Activated gamma-delta T cell treated with Interleukin-2 at 50 U/mL for 16 hours (primary cell): Measurements from ENCODE around the gene ASXL3.

ENCODE experiments used
- DNase-seq: peaks from one replicate; pipeline ENCODE4 v3.0.0-alpha.2; 2020

The ASXL3 gene

DNA sequence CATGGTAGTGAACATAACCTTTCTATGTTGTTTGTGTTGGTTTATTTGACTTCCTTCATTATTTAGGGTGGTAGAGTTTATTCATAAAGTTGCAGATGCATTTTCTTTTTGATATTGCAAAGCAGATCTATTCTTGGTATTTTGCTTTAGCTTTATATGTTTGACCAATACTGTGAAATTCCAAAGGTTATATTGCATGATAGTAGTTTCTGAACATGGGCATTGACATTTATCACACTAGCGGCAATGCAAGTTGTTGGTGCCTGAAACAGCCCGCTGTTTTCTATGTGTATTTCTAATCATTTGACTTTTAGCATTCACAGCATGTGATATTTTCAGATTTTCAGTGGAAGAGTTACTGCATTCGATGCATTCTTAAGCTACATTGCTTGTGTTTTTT is 87.2 kb downstream of the ASXL3 start:
- no peak for DNase-seq

GRCh38 chr18:33665641-33666040 is 87.6 kb downstream of the ASXL3 start:
- DNase-seq = no peak

- DNase-seq = no peak
Observed at GRCh38 chr18:33666915-33667314, 88.9 kb downstream of the ASXL3 start.

- DNase-seq = no peak
Observed at GRCh38 chr18:33669589-33669988, 91.6 kb downstream of the ASXL3 start.

- DNase-seq = no peak
Observed at GRCh38 chr18:33670029-33670428, 92.0 kb downstream of the ASXL3 start.

DNA sequence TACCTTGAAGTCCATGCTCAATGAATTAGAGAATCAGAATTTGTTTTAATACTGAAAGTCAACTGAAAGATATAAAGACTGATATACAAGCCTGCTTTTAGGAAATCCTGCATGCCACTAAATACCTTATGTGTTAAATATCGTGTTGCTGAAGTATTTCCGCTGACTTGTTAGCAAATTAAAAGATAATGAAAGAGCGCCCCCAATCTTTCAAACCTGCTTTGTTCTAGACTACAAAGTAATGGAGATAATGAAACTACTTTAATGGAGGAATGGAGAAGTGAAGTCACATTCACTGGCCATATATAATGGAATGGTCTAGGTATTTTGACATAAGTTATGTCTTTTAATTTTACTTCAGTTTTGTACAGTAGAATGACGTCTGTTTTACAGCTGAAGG is 95.7 kb downstream of the ASXL3 start:
- no peak for DNase-seq

- no peak for DNase-seq
Observed at GRCh38 chr18:33676593-33676992, 98.6 kb downstream of the ASXL3 start.

DNA sequence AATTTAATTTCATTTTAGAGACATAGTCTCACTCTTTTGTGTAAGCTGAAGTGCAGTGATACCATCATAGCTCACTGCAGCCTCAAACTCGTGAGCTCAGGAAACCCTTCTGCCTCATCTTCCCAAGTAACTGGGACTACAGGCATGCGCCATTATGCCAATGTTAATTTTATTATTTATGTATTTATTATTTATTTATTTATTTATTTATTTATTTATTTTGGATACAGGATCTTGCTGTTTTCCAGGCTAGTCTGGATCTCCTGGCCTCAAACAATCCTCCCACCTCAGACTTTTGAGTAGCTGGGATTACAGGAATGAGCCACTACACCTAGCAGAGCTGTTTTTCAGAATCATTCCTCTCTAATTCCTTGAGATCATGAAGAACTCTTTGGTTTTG is 99.9 kb downstream of the ASXL3 start:
- DNase-seq = no peak

GRCh38 chr18:33682436-33682835 is 104.4 kb downstream of the ASXL3 start:
- DNase-seq = no peak

DNA sequence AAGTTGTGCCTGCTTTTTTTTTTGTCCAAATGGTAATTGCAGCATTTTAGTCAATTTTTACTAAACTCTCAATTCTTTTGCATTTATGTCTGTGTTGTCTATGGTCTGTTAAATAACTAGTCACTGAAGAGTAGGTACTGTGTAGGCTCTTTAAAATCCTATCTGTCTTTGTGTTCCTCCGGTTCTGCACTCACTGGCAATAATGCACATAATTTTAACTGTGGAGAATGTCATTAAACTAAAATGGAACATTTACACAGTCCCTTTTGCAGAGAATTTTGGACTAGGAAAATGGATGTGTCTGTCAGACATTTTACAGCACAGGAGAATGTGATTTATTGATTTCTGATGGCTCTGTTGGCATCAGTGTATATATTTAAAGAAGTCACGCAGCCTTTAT is 116.6 kb downstream of the ASXL3 start:
- DNase-seq = no peak

DNA sequence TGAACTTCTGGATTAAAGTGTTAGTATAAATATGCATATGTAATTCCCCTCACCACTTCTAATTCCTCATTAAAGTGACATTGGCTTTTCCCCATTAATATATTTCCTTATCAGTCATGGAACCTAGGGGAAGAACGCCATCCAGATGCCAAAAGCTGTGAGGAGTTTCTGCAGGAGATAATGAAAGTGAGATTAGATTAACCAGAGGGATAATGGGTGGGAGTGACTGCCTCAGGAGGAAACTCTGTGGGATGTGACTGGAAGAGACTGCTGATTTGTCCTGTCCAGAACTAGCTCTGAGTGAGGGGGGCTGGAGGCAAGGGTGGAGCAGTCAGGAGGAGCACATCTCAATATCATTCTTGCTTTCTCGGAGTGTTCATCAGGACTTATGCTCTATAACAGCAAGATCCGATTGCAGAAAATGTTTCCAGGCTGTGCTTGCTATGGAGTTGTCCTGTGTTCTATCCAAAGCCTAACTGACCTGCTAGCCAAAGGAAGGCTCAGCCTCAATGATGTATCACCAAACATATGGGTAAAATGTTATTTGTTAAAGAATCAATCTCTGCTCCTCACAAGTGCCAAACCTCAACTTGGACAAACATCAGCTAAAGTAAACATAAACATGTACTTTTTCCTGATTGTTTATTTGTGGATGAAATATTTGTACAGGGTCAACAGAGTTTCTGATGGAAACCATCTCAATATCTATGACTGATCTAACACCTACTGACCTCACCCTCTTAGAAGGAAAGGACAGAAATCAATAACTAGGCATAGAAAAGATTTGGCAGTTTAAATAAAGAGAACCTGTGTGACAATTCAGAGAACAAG is 118.5 kb downstream of the ASXL3 start:
- DNase-seq = no peak

DNA sequence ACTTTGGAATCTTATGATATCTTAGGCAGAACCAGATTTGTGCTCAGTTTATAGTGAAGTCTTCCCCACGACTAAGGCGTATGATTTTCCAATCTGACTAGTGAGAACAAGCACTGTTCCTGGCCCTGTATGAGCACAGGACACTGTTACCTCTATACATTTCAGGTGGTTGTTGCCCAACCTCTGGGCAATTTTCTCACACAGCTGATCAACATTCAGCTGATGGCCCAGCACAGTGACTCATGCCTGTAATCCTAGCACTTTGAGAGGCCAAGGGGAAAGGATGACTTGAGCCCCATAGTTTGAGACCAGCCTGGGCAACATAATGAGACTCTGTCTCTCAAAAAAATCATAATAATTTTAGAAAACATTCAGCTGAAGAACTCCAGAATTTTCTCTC is 119.5 kb downstream of the ASXL3 start:
- DNase-seq = no peak

- no peak for DNase-seq
Observed at GRCh38 chr18:33699372-33699771, 121.4 kb downstream of the ASXL3 start.

DNA sequence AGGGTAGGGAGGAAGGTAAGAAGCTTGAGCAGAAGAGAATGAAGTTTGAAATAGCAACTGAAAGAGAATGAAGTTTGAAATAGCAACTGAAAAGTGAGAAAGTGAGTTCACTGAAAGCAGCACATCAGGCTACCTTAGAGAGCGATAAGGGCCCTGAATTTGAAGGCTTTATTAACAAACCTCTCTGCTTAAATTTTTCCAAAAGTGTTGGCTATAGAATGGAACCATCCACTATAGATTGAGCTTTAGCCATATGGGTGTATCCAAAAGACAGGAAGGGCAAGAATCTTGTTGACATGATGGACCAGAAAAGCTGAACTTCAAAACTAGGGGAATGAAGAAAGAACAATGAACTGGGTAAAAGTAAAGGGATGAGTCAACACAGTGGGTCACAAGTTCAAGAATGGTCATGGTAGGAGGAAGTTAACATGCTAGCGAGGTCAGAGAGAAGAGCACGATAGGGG is 122.5 kb downstream of the ASXL3 start:
- no peak for DNase-seq

GRCh38 chr18:33702625-33703024 is 124.6 kb downstream of the ASXL3 start:
- DNase-seq = no peak

GRCh38 chr18:33706391-33706790 is 128.4 kb downstream of the ASXL3 start:
- DNase-seq = no peak

- no peak for DNase-seq
Observed at GRCh38 chr18:33708876-33709275, 130.9 kb downstream of the ASXL3 start.

DNA sequence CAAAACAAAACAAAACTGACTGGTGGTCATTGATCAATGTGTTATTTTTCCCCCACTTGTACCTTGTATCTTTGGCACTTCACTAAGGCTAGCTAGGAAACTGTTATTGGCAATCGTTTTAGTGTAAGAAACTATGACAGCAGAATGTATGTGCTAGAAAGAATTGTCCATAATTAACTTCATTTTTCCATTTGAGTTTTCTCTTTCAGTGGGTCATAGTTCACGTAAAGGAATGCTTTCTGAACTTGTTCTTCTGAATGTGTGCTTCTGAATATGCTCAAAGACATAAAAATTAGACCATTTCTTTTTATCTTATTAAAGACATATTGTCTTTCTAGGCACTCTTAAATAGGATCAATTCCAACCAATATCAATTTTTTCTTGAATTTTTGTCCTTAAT is 132.2 kb downstream of the ASXL3 start:
- no peak for DNase-seq

- DNase-seq = no peak
Observed at GRCh38 chr18:33711514-33711913, 133.5 kb downstream of the ASXL3 start.

- DNase-seq = no peak
Observed at GRCh38 chr18:33712719-33713118, 134.7 kb downstream of the ASXL3 start.

DNA sequence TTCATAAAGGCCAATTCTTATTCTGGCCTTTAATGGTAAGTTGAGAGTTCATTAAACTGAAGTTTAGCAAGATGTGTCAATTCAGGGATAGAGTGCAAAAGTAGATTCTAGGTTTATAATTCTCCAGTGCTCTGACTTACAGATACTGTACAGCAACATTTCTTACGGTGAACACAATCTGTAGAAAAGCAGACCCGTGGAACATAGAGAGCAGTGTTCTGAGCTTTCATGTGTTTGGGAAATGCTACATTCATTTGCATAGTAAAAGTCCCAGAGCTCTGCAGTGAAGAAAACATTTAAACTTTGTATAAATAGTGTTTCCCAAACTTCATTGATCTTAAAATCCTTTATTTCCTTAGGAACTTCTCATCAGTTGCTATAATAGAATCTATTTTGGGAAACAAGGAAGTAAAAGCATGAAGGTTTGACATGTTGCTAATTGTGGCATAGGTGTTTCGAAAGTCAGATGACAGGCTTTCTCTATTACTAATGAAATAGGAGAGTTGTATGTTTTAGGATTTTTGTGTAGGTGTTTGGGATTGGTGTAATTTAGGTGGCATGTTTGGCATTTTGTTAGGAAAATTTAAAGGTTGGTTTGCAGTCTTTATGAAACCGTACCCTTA is 138.2 kb downstream of the ASXL3 start:
- no peak for DNase-seq

- DNase-seq = no peak
Observed at GRCh38 chr18:33717339-33717738, 139.3 kb downstream of the ASXL3 start.

DNA sequence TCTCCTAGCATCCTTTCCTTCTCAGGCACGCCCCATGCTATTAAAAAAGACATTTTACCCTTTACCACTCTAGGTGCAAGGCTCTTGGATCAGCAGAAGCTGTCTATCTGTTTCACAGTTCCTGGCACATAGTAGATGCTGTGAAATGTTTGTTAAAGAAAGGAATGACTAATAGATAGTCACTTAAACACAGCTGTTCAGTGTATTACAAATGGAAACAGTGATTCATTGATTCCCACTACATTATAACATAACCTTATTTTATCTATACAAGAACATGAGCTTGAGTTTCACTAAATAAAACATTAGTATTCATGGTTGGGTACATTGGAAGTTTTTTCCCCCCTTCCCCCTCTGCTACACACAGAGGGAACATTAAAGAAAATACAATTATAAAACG is 142.1 kb downstream of the ASXL3 start:
- no peak for DNase-seq

GRCh38 chr18:33729556-33729955 is 151.5 kb downstream of the ASXL3 start:
- no peak for DNase-seq

GRCh38 chr18:33733376-33733775 is 155.4 kb downstream of the ASXL3 start:
- DNase-seq = no peak
